Mononuclear cell (primary cell): ENCODE results near the gene SRGAP2C. TPM values are rescaled to one million over a fixed set of nuclear protein-coding genes. Genes with fewer than 3 reads are reported as not detected.
"Not testable (repeated sequence)": the region's sequence is repeated elsewhere in the genome, so short reads cannot be mapped to it uniquely, and the experiment has no call there.

ENCODE experiments used
- H3K27me3 ChIP-seq: 2 replicates; pipeline ENCODE4 v1.6.0; 2011; ENCODE audit warnings: low read length, control low read depth; ENCODE audit not compliant: insufficient read depth
- H3K4me1 ChIP-seq: 2 replicates; pipeline ENCODE4 v1.5.1; 2011; ENCODE audit warnings: mild to moderate bottlenecking, low read length, control low read depth; ENCODE audit not compliant: insufficient read depth
- H3K4me3 ChIP-seq: 2 replicates; pipeline ENCODE4 v1.5.1; 2011; ENCODE audit warnings: mild to moderate bottlenecking, low read length, moderate library complexity
- H3K9me3 ChIP-seq: 2 replicates; pipeline ENCODE4 v1.5.1; 2011; ENCODE audit warnings: low read depth, mild to moderate bottlenecking, control low read depth, low read length
- total RNA-seq: library from RNA; depleted of rRNA; stranded (reverse); fragments of >200 nt; gene quantifications from one replicate; pipeline ENCODE4 v1.2.3, GENCODE V29; 2012

Gene SRGAP2C
- total RNA-seq, 1 donor, result 10.6 TPM

- not testable (repeated sequence) for H3K4me1 ChIP-seq, H3K9me3 ChIP-seq, H3K4me3 ChIP-seq, H3K27me3 ChIP-seq
Measured at GRCh38 chr1:121275435-121275834, 90.7 kb downstream of the SRGAP2C start.

GRCh38 chr1:121278202-121278601 is 93.4 kb downstream of the SRGAP2C start:
- H3K4me3 ChIP-seq, H3K9me3 ChIP-seq, H3K27me3 ChIP-seq, H3K4me1 ChIP-seq: not testable (repeated sequence)

GRCh38 chr1:121278777-121279547 is 94.2 kb downstream of the SRGAP2C start:
- not testable (repeated sequence) for H3K27me3 ChIP-seq, H3K4me1 ChIP-seq, H3K4me3 ChIP-seq, H3K9me3 ChIP-seq

GRCh38 chr1:121279548-121279898 is 94.7 kb downstream of the SRGAP2C start:
- H3K4me1 ChIP-seq, H3K9me3 ChIP-seq, H3K27me3 ChIP-seq, H3K4me3 ChIP-seq: not testable (repeated sequence)

GRCh38 chr1:121280699-121281317 is 96.0 kb downstream of the SRGAP2C start:
- not testable (repeated sequence) for H3K27me3 ChIP-seq, H3K4me3 ChIP-seq, H3K4me1 ChIP-seq, H3K9me3 ChIP-seq

GRCh38 chr1:121281480-121281879 is 96.7 kb downstream of the SRGAP2C start:
- H3K9me3 ChIP-seq, H3K27me3 ChIP-seq, H3K4me1 ChIP-seq, H3K4me3 ChIP-seq: not testable (repeated sequence)

- not testable (repeated sequence) for H3K4me1 ChIP-seq, H3K4me3 ChIP-seq, H3K9me3 ChIP-seq, H3K27me3 ChIP-seq
Measured at GRCh38 chr1:121283587-121284180, 98.9 kb downstream of the SRGAP2C start.

GRCh38 chr1:121292590-121292989 is 107.8 kb downstream of the SRGAP2C start:
- H3K4me3 ChIP-seq, H3K9me3 ChIP-seq, H3K4me1 ChIP-seq, H3K27me3 ChIP-seq: not testable (repeated sequence)

GRCh38 chr1:121293263-121294204 is 108.8 kb downstream of the SRGAP2C start:
- H3K4me1 ChIP-seq, H3K27me3 ChIP-seq, H3K4me3 ChIP-seq, H3K9me3 ChIP-seq: not testable (repeated sequence)

GRCh38 chr1:121294205-121294570 is 109.4 kb downstream of the SRGAP2C start:
- H3K4me3 ChIP-seq, H3K9me3 ChIP-seq, H3K4me1 ChIP-seq, H3K27me3 ChIP-seq: not testable (repeated sequence)

- H3K27me3 ChIP-seq, result not testable (repeated sequence)
Measured at GRCh38 chr1:121296563-121296962, 111.8 kb downstream of the SRGAP2C start.

GRCh38 chr1:121298529-121298928 is 113.8 kb downstream of the SRGAP2C start:
- not testable (repeated sequence) for H3K4me1 ChIP-seq, H3K27me3 ChIP-seq, H3K4me3 ChIP-seq

More at GRCh38 chr1:121296563-121296962, 111.8 kb downstream of the SRGAP2C start:
- not testable (repeated sequence) for H3K4me3 ChIP-seq, H3K4me1 ChIP-seq, H3K9me3 ChIP-seq

GRCh38 chr1:121299514-121300149 is 114.9 kb downstream of the SRGAP2C start:
- H3K27me3 ChIP-seq, H3K4me1 ChIP-seq, H3K4me3 ChIP-seq, H3K9me3 ChIP-seq: not testable (repeated sequence)

More at GRCh38 chr1:121298529-121298928, 113.8 kb downstream of the SRGAP2C start:
- H3K9me3 ChIP-seq, result not testable (repeated sequence)

- not testable (repeated sequence) for H3K27me3 ChIP-seq, H3K9me3 ChIP-seq, H3K4me1 ChIP-seq, H3K4me3 ChIP-seq
Measured at GRCh38 chr1:121301876-121302275, 117.1 kb downstream of the SRGAP2C start.

GRCh38 chr1:121307759-121308158 is 123.0 kb downstream of the SRGAP2C start:
- not testable (repeated sequence) for H3K27me3 ChIP-seq, H3K9me3 ChIP-seq, H3K4me3 ChIP-seq, H3K4me1 ChIP-seq
